Activated CD8-positive, alpha-beta memory T cell treated with anti-CD3 and anti-CD28 coated beads for 24 hours (primary cell): ENCODE data around the gene HSD17B1.
A peak's percentile ranks its signal among the peaks of the same experiment; 100 is the strongest.
"Not testable (repeated sequence)": the region's sequence is repeated elsewhere in the genome, so short reads cannot be mapped to it uniquely, and the experiment has no call there.

ENCODE experiments used
- DNase-seq: peaks from one replicate; pipeline ENCODE4 v3.0.0-alpha.2; 2020

HSD17B1 gene

DNA sequence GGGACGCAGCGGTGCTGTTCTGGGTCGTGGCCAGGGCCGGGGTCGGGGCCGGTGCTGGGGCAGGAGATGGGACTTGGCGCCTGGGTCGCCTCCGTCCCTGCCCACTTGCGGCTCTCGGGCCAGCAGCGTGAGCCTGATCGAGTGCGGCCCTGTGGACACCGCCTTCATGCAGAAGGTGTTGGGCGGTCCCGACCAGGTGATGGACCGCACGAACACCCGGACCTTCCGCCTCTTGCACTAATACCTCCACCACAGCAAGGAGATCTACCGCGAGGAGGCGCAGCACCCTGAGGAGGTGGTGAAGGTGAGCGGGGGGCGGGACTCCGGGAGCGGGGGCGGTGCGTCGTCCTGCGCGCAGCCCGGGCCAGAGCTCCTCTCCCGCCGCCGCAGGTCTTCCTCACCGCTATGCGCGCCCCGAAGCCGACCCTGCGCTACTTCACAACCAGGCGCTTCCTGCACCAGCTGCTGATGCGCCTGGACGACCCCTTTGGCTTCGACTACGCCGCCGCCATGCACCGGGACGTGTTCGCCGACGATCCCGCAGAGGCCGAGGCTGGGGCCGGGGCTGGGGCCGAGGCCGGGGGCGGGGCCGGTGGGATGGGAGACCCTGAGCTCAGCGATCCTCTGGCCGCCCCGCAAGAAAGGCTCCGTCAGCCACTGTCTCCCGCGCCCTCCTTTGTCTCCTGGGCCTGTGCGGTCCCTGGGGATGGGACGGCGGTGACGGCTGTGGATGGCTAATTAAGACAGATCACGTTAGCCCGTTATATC is 4.5 kb upstream of the HSD17B1 start:
- peak; percentile 89 for DNase-seq

DNA sequence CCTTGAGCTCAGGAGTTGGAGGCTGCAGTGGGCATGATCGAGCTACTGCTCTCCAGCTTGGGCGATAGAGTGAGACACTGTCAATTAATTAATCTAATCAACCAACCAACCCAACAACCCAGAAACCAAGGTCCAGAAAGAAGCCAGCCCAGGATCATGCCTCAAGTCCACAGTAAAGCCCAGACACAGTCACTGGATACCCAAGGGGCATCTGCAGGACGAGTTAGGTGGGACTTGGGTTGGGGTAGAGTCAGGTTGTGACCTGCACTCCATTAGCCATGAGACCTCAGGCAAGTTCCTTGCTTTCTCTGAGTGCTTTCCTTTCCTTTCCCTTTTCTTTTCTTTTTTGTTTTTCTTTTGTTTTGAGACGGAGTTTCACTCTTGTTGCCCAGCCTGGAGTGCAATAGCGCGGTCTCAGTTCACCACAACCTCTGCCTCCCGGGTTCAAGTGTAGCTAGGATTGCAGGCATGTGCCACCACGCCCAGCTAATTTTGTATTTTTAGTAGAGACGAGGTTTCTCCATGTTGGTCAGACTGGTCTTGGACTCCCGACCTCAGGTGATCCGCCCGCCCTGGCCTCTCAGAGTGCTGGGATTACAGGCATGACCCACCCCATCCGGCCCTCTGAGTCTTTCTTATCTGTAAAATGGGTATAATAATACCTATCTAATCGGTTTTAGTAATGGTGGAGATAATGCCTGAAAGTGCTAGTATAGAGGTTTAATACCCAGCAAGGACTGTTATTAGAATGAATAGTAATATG is 3.5 kb upstream of the HSD17B1 start:
- DNase-seq = no peak

GRCh38 chr17:42553161-42553818 is 567 bp downstream of the HSD17B1 start:
- DNase-seq = no peak

DNA sequence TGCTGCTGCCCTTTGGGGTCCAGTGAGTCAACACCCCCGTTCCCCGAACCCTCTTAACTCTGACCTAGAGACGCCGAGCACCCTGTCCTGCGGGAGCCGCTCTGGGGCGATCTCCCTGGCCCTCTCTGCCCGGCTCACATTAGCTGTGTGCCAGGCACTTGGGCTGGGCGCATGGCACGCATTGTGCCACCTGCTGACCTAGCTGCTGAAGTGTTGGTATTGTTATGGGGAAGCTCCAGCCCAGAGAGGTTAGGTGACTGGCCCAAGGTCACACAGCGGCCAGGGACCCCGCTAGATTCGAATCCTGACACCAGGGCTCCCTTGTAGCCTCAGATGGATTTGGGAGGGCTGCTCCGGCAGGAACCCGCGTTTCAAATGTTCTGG is 1.1 kb downstream of the HSD17B1 start:
- DNase-seq = no peak

- peak; percentile 90 for DNase-seq
These were observed 1.8 kb downstream of the HSD17B1 start for GRCh38 chr17:42554250-42555121.

DNA sequence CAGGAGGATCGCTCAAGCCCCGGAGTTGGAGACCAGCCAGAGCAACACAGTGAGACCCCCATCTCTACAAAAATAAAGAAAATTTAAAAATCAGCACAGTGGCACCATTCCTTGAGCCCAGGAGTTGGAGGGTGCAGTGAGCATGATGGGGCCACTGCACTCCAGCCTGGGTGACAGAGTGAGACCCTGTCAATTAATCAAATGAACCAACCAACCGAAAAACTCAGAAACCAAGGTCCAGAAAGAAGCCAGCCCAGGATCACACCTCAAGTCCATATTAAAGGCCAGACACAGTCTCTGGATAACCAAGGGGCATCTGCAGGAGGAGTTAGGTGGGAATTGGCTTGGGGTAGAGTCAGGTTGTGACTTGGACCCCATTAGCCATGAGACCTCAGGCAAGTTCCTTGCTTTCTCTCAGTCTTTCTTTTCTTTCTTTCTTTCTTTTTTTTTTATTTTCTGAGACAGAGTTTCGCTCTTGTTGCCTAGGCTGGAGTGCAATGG is 2.4 kb downstream of the HSD17B1 start:
- no peak for DNase-seq

DNA sequence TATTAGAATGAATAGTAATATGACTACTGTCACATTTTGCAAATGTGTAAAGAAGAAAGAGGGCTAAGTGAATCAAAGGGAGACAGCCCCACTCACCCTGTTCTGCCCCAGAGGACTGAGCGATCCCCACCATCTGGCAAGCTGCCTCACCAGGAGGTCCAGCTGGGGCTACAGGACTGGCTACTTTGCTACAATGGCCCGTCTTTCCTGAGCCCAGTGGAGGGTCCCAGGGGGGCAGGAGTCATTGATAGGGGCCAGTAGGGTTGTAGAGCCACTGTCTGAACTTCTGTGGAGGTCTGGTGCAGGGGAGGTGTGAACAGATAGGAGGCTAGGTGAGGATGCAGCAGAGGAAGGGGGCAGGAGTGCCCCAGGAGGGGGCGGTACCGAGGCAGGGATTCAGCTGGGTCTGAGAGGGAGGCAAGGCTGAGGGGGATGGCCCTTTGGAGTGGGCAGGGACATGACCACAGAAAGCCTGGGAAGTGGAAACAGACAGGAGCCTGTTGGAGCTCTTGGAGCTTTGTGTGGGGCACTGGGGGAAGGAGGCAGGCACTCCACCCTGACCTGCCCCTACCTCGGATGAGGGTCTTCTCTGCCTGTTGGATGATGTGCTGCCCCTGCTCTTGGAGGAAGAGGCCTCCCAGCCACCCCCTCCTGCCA is 3.4 kb downstream of the HSD17B1 start:
- DNase-seq = not testable (repeated sequence)

- no peak for DNase-seq
These were observed 6.4 kb downstream of the HSD17B1 start for GRCh38 chr17:42559075-42559474.

GRCh38 chr17:42560246-42560645 is 7.5 kb downstream of the HSD17B1 start:
- DNase-seq = no peak

DNA sequence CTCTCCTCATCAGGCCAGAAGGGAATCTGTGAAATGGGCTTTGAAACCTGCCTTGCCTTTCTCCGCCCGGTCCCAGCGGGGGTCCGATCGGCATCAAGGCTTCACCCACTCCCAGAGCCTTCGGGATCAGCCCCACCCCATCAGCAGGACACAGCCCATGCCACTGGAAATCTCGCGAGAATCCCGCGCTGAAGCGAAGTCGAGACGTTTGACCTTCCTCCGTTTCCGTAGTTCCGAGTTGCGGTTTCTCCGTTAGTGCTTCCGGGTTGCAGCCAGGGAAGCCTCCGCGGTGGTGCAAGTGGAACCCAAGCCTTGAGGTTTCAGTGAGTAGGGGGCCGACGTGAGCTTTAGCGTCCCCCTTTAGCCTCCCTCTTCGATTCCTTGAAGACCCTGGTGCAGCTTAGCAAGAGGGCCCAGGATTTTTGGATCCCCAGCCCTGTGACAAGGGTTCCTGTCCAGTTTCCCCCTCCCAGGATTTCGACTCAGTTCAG is 9.2 kb downstream of the HSD17B1 start, which contains the start of gene COASY:
TSS of gene COASY (plus strand) at position 252 of the 491 bp plus-strand sequence. CDS start 475 bp downstream, outside the sequence.
- peak; percentile 96 for DNase-seq

GRCh38 chr17:42562388-42563142 is 9.8 kb downstream of the HSD17B1 start:
- no peak for DNase-seq

DNA sequence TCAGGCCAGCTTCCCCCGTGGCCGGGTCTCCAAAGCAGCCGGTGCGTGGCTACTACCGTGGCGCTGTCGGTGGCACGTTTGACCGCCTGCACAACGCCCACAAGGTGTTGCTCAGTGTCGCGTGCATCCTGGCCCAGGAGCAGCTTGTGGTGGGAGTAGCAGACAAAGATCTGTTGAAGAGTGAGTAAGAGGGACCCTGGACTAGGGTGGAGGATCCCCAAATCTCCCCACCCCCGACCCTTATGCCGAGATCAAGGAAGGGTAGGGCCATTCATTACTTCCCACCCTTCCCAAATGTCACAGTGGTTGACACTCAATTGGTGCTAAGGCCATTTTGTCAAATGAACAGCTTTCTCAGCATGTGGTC is 10.4 kb downstream of the HSD17B1 start:
- DNase-seq = no peak

GRCh38 chr17:42563543-42563942 is 10.8 kb downstream of the HSD17B1 start:
- DNase-seq = no peak

- no peak for DNase-seq
These were observed 11.2 kb downstream of the HSD17B1 start for GRCh38 chr17:42563950-42564349.

- DNase-seq = no peak
These were observed 12.2 kb downstream of the HSD17B1 start for GRCh38 chr17:42564815-42565522.

- DNase-seq = no peak
These were observed 12.9 kb downstream of the HSD17B1 start for GRCh38 chr17:42565523-42566214.

- DNase-seq = no peak
These were observed 13.6 kb downstream of the HSD17B1 start for GRCh38 chr17:42566215-42566882.

- DNase-seq = peak; percentile 96
These were observed 14.3 kb downstream of the HSD17B1 start, which contains the start of gene MLX for GRCh38 chr17:42566883-42567573. Gene MLX (plus strand): TSS chr17:42567100. CDS start chr17:42567125, 25 bp downstream.
